KMS-11 (cell line): Measurements from ENCODE around the gene A2M.

Experiments used
- H2AFZ ChIP-seq: fragments of 200-600 bp; sonication (generic); 2 replicates; pipeline ENCODE4 v1.6.1; 2016; ENCODE audit warnings: antibody characterized with exemption, mixed run types, low read depth
- H3K27ac ChIP-seq: fragments of 200-600 bp; sonication (generic); 2 replicates; pipeline ENCODE4 v1.6.1; 2016; ENCODE audit warnings: mild to moderate bottlenecking, mixed run types
- H3K27me3 ChIP-seq: fragments of 200-600 bp; sonication (generic); 2 replicates; pipeline ENCODE4 v1.6.1; 2017; ENCODE audit warnings: mild to moderate bottlenecking, low read depth, mixed run types, moderate library complexity; ENCODE audit not compliant: insufficient read depth
- H3K36me3 ChIP-seq: fragments of 200-600 bp; sonication (generic); 2 replicates; pipeline ENCODE4 v1.6.1; 2017; ENCODE audit warnings: mild to moderate bottlenecking, mixed run types; ENCODE audit not compliant: insufficient read depth
- H3K4me1 ChIP-seq: fragments of 200-600 bp; sonication (generic); 2 replicates; pipeline ENCODE4 v1.6.1; 2016; ENCODE audit warnings: mild to moderate bottlenecking, low read depth, mixed run types; ENCODE audit not compliant: poor library complexity, severe bottlenecking
- H3K4me2 ChIP-seq: fragments of 200-600 bp; sonication (generic); 2 replicates; pipeline ENCODE4 v1.7.0; 2016; ENCODE audit warnings: mild to moderate bottlenecking, mixed run types
- H3K4me3 ChIP-seq: fragments of 200-600 bp; sonication (generic); IDR thresholded peaks from 2 replicates; pipeline ENCODE4 v1.6.1; 2017; ENCODE audit warnings: low read depth, low read length, mixed read lengths; ENCODE audit not compliant: insufficient read depth
- H3K79me2 ChIP-seq: fragments of 200-600 bp; sonication (generic); 2 replicates; pipeline ENCODE4 v1.6.1; 2016; ENCODE audit warnings: low read depth, mixed run types; ENCODE audit not compliant: insufficient read depth
- H3K9ac ChIP-seq: fragments of 200-600 bp; sonication (generic); 2 replicates; pipeline ENCODE4 v1.6.1; 2016; ENCODE audit warnings: mild to moderate bottlenecking, mixed run types
- H4K20me1 ChIP-seq: fragments of 200-600 bp; sonication (generic); 2 replicates; pipeline ENCODE4 v1.6.1; 2016; ENCODE audit warnings: mild to moderate bottlenecking, mixed run types; ENCODE audit not compliant: insufficient read depth
- CTCF ChIP-seq: fragments of 200-600 bp; sonication (generic); conservative IDR thresholded peaks from 2 replicates; pipeline ENCODE4 v1.6.1; 2017; ENCODE audit warnings: low read depth, mild to moderate bottlenecking, antibody characterized with exemption, low read length, moderate library complexity, mixed read lengths

A2M gene

GRCh38 chr12:9033265-9033887 lies 82.3 kb downstream of the A2M start:
- H3K4me2 ChIP-seq: no peak overlapping the region
- no peak for TF ChIP-seq CTCF
- no peaks in the 10 kb centered on the region for H3K27me3 ChIP-seq
- no peak overlapping the region for H3K4me3 ChIP-seq
- no peaks in the 10 kb centered on the region for H3K79me2 ChIP-seq
- no peak overlapping the region for H3K9ac ChIP-seq
- no peaks in the 10 kb centered on the region for H3K36me3 ChIP-seq
- H3K27ac ChIP-seq: no peak overlapping the region
- H2AFZ ChIP-seq: no peak overlapping the region
- H4K20me1 ChIP-seq: no peaks in the 10 kb centered on the region
- H3K4me1 ChIP-seq: no peaks in the 10 kb centered on the region

GRCh38 chr12:9032202-9032964 lies 83.3 kb downstream of the A2M start:
- Histone ChIP-seq H4K20me1 (no peaks in the 10 kb centered on the region), H3K36me3 (no peaks in the 10 kb centered on the region), H2AFZ (no peak overlapping the region), H3K27me3 (no peaks in the 10 kb centered on the region), H3K4me1 (no peaks in the 10 kb centered on the region), H3K4me3 (no peak overlapping the region), H3K79me2 (no peaks in the 10 kb centered on the region), H3K27ac (no peak overlapping the region), H3K9ac (no peak overlapping the region), H3K4me2 (no peak overlapping the region)
- TF ChIP-seq CTCF: no peak

- Histone ChIP-seq H4K20me1 (no peaks in the 10 kb centered on the region), H3K79me2 (no peaks in the 10 kb centered on the region), H3K4me1 (no peaks in the 10 kb centered on the region), H3K9ac (no peak overlapping the region), H3K36me3 (no peaks in the 10 kb centered on the region), H2AFZ (no peak overlapping the region), H3K27me3 (no peaks in the 10 kb centered on the region), H3K4me3 (no peak overlapping the region), H3K4me2 (no peak overlapping the region), H3K27ac (no peak overlapping the region)
- TF ChIP-seq CTCF: no peak
Measured at GRCh38 chr12:9030776-9031175, 84.9 kb downstream of the A2M start.

GRCh38 chr12:9027161-9028059 lies 88.3 kb downstream of the A2M start:
- Histone ChIP-seq H3K27ac (no peak overlapping the region), H3K79me2 (no peaks in the 10 kb centered on the region), H3K9ac (no peak overlapping the region), H3K4me1 (no peaks in the 10 kb centered on the region), H2AFZ (no peak overlapping the region), H3K4me3 (no peak overlapping the region), H4K20me1 (no peaks in the 10 kb centered on the region), H3K4me2 (no peak overlapping the region), H3K27me3 (no peaks in the 10 kb centered on the region), H3K36me3 (no peaks in the 10 kb centered on the region)
- no peak for TF ChIP-seq CTCF
